Gastroesophageal sphincter (tissue), 4 donors: Measurements from ENCODE around the gene PRPF38B. TPM values are rescaled to one million over a fixed set of nuclear protein-coding genes. Genes with fewer than 3 reads are reported as not detected.

Source experiments
- ATAC-seq: fragments of 150-250 bp; one replicate; pipeline ENCODE4 v1.9.1; 2016; ENCODE audit warnings: mild to moderate bottlenecking, moderate library complexity
- H3K27ac ChIP-seq, 4 donors: fragments of 200-600 bp; sonication (generic) in 3 of 4; 1 replicate in 3 of 4; 2 replicates in 1 of 4; pipeline ENCODE4 v1.5.1; 2016 to 2019
- H3K27me3 ChIP-seq: fragments of 200-600 bp; sonication (generic); one replicate; pipeline ENCODE4 v1.5.1; 2019
- H3K36me3 ChIP-seq, 2 donors: fragments of 200-600 bp; sonication (generic); one replicate each; pipeline ENCODE4 v1.5.1; 2019; ENCODE audit warnings: control low read depth in 1 of 2
- H3K4me1 ChIP-seq, 3 donors: fragments of 200-600 bp; sonication (generic); 1 replicate in 2 of 3; 2 replicates in 1 of 3; pipeline ENCODE4 v1.5.1; 2016 to 2019; ENCODE audit warnings: control low read depth in 2 of 3
- H3K4me3 ChIP-seq, 2 donors: fragments of 200-600 bp; sonication (generic); one replicate each; pipeline ENCODE4 v1.5.1; 2019; ENCODE audit warnings: mild to moderate bottlenecking in 1 of 2, moderate library complexity in 1 of 2
- H3K9me3 ChIP-seq, 3 donors: fragments of 200-600 bp; sonication (generic); one replicate each; pipeline ENCODE4 v1.5.1; 2017 to 2019; ENCODE audit warnings: control low read depth in 2 of 3
- EP300 ChIP-seq: sonication (generic); formaldehyde crosslinking; IDR thresholded peaks from one replicate; pipeline ENCODE4 v1.6.1; 2017; ENCODE audit warnings: antibody characterized with exemption, mild to moderate bottlenecking
- POLR2A ChIP-seq, 2 donors: fragments of 450-650 bp; IDR thresholded peaks; one replicate each; pipeline ENCODE4 v1.6.1; 2017; ENCODE audit warnings: antibody characterized with exemption in 2 of 2, mild to moderate bottlenecking in 2 of 2, moderate library complexity in 1 of 2
- POLR2AphosphoS5 ChIP-seq: sonication (generic); formaldehyde crosslinking; IDR thresholded peaks from one replicate; pipeline ENCODE4 v1.6.1; 2017; ENCODE audit warnings: antibody characterized with exemption
- WGBS, 2 donors: methylation state at CpG; one replicate each; pipeline ENCODE4 v1.1.5; 2018; ENCODE audit warnings: low coverage in 1 of 2; 5-methylcytosine and 5-hydroxymethylcytosine counted together
- total RNA-seq, 4 donors: library from RNA; depleted of rRNA; stranded (reverse); fragments of >200 nt; gene quantifications; one replicate each; pipeline ENCODE4 v1.1.0, GENCODE V29; 2016
- TF ChIP-seq, protein P1 (sequence below), 4 experiments: fragments of 200-600 bp in 2 of 4; fragments of 450-650 bp in 2 of 4; sonication (generic) in 1 of 4; IDR thresholded peaks; one replicate each; pipeline ENCODE4 v1.5.1; 2017 to 2019; ENCODE audit warnings: antibody characterized with exemption in 4 of 4, mild to moderate bottlenecking in 2 of 4, moderate library complexity in 2 of 4

The PRPF38B gene, protein sequence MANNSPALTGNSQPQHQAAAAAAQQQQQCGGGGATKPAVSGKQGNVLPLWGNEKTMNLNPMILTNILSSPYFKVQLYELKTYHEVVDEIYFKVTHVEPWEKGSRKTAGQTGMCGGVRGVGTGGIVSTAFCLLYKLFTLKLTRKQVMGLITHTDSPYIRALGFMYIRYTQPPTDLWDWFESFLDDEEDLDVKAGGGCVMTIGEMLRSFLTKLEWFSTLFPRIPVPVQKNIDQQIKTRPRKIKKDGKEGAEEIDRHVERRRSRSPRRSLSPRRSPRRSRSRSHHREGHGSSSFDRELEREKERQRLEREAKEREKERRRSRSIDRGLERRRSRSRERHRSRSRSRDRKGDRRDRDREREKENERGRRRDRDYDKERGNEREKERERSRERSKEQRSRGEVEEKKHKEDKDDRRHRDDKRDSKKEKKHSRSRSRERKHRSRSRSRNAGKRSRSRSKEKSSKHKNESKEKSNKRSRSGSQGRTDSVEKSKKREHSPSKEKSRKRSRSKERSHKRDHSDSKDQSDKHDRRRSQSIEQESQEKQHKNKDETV
- 10 to 100 TPM; 15.2 to 37.0 (median 24.5) TPM for total RNA-seq

DNA sequence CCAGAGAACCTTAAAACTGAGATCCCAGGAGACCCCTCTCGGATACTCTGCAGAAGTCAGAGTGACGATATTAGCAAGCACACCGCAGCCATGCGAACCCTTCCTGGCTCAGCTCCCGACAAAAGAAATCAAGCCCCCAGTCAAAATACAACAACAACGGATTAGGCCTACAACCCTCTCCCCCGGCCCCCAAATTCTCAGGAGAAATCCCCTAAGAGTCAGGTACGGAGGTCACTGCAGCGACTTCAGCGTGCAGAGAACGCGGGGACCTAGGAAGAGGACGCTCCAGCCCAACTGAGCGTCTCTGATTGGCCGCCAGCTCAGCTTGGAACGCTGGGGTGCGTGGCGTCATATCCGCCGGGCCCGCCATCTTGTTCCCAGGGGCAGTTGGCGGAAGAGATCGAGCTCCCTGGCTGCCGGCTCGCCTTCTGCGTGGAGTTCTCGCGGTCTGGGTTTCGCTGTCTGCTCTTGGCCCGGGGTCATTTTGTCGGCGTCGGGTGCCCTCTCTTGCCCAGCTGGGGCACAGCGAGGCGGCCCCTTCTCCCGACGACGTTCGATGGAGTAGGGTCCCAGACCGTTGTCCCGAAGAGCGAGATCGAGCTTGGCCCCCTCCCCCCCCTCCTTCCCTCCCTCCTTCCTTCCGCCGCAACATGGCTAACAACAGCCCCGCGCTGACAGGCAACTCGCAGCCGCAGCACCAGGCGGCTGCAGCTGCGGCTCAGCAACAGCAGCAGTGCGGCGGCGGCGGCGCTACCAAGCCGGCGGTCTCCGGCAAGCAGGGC lies at the start of gene PRPF38B:
TSS of gene PRPF38B (plus strand) at position 369 of the 782 bp plus-strand sequence. CDS start at position 651, 282 bp downstream.
- Histone ChIP-seq H3K9me3 (no peaks in the 10 kb centered on the region), H3K4me1 (peaks cover 4 to 40% (median 14%) of the 10 kb centered on the region in 3 donors), H3K4me3 (peak within 1 kb of the TSS; percentile 78 to 95), H3K27me3 (no peaks in the 10 kb centered on the region), H3K27ac (peak within 1 kb of the TSS; percentile 96 to 99 (median 96)), H3K36me3 (peaks cover 7 to 18% of the 10 kb centered on the region in 2 donors)
- peak; percentile 99 for ATAC-seq
- TF ChIP-seq POLR2A (IDR thresholded peaks at IDR 0.05) (peak; percentile 84 to 89), POLR2AphosphoS5 (peak; percentile 92), EP300 (no peak)
- TF ChIP-seq, protein P1, sequence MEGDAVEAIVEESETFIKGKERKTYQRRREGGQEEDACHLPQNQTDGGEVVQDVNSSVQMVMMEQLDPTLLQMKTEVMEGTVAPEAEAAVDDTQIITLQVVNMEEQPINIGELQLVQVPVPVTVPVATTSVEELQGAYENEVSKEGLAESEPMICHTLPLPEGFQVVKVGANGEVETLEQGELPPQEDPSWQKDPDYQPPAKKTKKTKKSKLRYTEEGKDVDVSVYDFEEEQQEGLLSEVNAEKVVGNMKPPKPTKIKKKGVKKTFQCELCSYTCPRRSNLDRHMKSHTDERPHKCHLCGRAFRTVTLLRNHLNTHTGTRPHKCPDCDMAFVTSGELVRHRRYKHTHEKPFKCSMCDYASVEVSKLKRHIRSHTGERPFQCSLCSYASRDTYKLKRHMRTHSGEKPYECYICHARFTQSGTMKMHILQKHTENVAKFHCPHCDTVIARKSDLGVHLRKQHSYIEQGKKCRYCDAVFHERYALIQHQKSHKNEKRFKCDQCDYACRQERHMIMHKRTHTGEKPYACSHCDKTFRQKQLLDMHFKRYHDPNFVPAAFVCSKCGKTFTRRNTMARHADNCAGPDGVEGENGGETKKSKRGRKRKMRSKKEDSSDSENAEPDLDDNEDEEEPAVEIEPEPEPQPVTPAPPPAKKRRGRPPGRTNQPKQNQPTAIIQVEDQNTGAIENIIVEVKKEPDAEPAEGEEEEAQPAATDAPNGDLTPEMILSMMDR (IDR thresholded peaks at IDR 0.05), result no peak
- WGBS, 2 donors, result 0% methylated on average over 18 of the region's 59 CpGs; no CpG with 5 or more reads in 1 of the 2 donors

DNA sequence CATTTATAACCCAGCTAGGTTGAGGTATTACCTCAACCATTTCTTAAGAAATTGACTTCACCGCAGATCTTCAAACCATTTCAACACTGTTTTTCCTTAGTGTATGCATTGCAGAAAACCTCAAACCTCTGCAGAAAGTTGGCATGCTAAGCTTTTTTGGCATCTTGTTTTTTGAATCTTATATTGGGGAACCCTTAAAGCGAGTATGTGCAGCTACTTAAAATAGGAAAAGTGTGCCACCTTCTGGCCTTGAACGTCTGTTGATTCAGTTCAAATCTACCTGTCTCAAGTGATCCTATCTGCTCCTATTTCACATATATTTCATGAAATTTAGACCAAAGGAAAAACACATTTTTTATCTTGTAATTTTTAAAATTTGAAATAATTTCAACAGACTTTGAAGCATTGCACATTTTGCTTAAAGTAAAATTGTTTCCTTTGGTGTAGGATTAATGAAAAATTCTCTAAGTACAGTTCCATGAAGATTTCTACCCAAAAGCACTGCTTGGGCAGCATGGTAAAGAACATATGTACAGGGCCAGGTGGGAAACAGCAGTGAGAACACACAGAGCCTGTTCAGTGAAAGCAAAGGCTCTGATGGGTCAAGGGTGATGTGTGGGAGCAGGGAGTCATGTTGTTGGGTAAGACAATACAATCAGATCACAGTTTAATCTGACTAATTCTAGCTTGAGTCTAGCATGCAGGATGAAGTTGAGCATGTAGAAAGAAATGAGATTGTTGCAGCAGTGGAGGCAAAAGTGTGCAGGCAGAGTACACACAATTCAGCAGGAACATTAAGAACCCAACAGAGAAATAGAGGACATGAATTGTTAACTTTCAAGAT lies 48.4 kb upstream of the PRPF38B start:
- H3K9me3 ChIP-seq, result no peaks in the 10 kb centered on the region
- 26 to 28% methylated on average over 3 of the region's 3 CpGs for WGBS, 2 donors
- no peak overlapping the region for H3K4me3 ChIP-seq
- ATAC-seq, result peak; percentile 54
- H3K27me3 ChIP-seq, result no peaks in the 10 kb centered on the region
- H3K4me1 ChIP-seq, result no peaks in the 10 kb centered on the region
- no peaks in the 10 kb centered on the region for H3K36me3 ChIP-seq
- TF ChIP-seq, protein P1 (IDR thresholded peaks at IDR 0.05), result peak; percentile 49 to 90 (median 72)
- TF ChIP-seq EP300 (no peak), POLR2A (IDR thresholded peaks at IDR 0.05) (no peak)
- H3K27ac ChIP-seq, result no peak overlapping the region

GRCh38 chr1:108644984-108645383 lies 47.1 kb upstream of the PRPF38B start:
- TF ChIP-seq, protein P1 (IDR thresholded peaks at IDR 0.05), result no peak
- TF ChIP-seq EP300, result no peak
- Histone ChIP-seq H3K36me3 (peaks cover 0 to 8% of the 10 kb centered on the region in 2 donors), H3K9me3 (no peaks in the 10 kb centered on the region), H3K27ac (no peak overlapping the region), H3K4me3 (no peak overlapping the region), H3K27me3 (no peaks in the 10 kb centered on the region), H3K4me1 (no peaks in the 10 kb centered on the region)
- WGBS, 2 donors, result 73 to 78% methylated on average over 1 to 3 of the region's 7 CpGs
- ATAC-seq, result no peak

DNA sequence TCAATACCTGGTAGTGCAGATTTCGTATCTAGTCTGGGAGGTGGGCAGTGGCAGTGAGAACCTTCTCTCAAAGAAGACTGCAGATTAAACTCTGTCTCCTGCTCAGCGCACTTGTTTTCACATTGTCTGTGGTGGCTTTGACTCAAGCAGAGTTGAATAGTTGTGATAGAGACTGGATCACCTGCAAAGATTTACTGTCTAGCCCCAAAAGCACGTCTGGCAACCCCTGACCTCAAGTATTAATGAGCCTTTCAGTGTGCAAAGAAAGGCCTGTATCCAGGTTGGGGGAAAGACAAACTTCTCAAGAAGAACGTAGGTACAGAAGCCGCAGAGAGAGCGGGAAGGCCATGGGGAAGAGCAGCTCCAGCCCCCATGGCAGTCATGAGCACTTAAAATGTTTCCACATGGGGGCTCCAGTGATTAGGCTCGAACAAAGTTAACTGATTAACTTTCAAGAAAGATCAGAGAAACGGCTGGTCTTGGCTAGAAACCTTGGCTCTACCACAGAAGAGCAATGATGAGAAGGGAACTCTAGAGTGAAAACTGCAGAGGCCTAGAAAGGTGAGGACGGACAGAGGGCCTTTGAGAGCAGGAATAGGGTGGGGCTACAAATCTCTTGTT lies 46.4 kb upstream of the PRPF38B start:
- H3K27ac ChIP-seq, result peak overlapping the region in 2 of 4 donors; percentile 43 to 66
- WGBS, 2 donors, result 67 to 69% methylated on average over 3 to 8 of the region's 9 CpGs
- ATAC-seq, result no peak

More for the DNA sequence above, 46.4 kb upstream of the PRPF38B start:
- H3K27me3 ChIP-seq, result no peaks in the 10 kb centered on the region
- TF ChIP-seq POLR2A (IDR thresholded peaks at IDR 0.05), result no peak
- TF ChIP-seq EP300, result no peak
- TF ChIP-seq, protein P1 (IDR thresholded peaks at IDR 0.05), result no peak
- no peak for TF ChIP-seq POLR2AphosphoS5
- H3K4me3 ChIP-seq, result no peak overlapping the region
- H3K36me3 ChIP-seq, result peaks cover 0 to 15% of the 10 kb centered on the region in 2 donors
- no peaks in the 10 kb centered on the region for H3K4me1 ChIP-seq
- no peaks in the 10 kb centered on the region for H3K9me3 ChIP-seq
